WTC11 (cell line): ENCODE data around the gene PDK2.
A peak's percentile ranks its signal among the peaks of the same experiment; 100 is the strongest.

Source experiments
- FOXK1 ChIP-seq: sonication (generic); formaldehyde crosslinking; IDR thresholded peaks from 2 replicates; pipeline ENCODE4 v1.8.0; 2022; ENCODE audit warnings: mild to moderate bottlenecking, moderate library complexity, missing genetic modification reagents
- KAT7 ChIP-seq: sonication (generic); formaldehyde crosslinking; IDR thresholded peaks from 2 replicates; pipeline ENCODE4 v1.8.1; 2023; ENCODE audit warnings: missing genetic modification reagents, mild to moderate bottlenecking, borderline replicate concordance
- MYBL2 ChIP-seq: sonication (generic); formaldehyde crosslinking; IDR thresholded peaks from 2 replicates; pipeline ENCODE4 v1.8.1; 2023; ENCODE audit warnings: mild to moderate bottlenecking, moderate library complexity, missing genetic modification reagents
- NR2C2 ChIP-seq: sonication (generic); formaldehyde crosslinking; IDR thresholded peaks from 2 replicates; pipeline ENCODE4 v1.8.0; 2022; ENCODE audit warnings: mild to moderate bottlenecking, missing genetic modification reagents
- RELA ChIP-seq: sonication (generic); formaldehyde crosslinking; IDR thresholded peaks from 2 replicates; pipeline ENCODE4 v1.8.1; 2022; ENCODE audit warnings: missing genetic modification reagents, mild to moderate bottlenecking, borderline replicate concordance
- SMAD3 ChIP-seq: sonication (generic); formaldehyde crosslinking; IDR thresholded peaks from 2 replicates; pipeline ENCODE4 v1.8.0; 2022; ENCODE audit warnings: missing genetic modification reagents, mild to moderate bottlenecking, borderline replicate concordance
- TCF7 ChIP-seq: sonication (generic); formaldehyde crosslinking; IDR thresholded peaks from 2 replicates; pipeline ENCODE4 v1.8.0; 2022; ENCODE audit warnings: mild to moderate bottlenecking, low read depth, missing genetic modification reagents, moderate library complexity
- TP53 ChIP-seq: sonication (generic); formaldehyde crosslinking; IDR thresholded peaks from 2 replicates; pipeline ENCODE4 v1.8.1; 2023; ENCODE audit warnings: mild to moderate bottlenecking, missing genetic modification reagents
- TF ChIP-seq, protein P1 (sequence below): fragments of 200-600 bp; IDR thresholded peaks from 2 replicates; pipeline ENCODE4 v1.8.0; 2022; ENCODE audit warnings: antibody characterized with exemption
- TF ChIP-seq, protein P2 (sequence below): sonication (generic); formaldehyde crosslinking; IDR thresholded peaks from 2 replicates; pipeline ENCODE4 v1.8.0; 2022; ENCODE audit warnings: mild to moderate bottlenecking, missing genetic modification reagents
- TF ChIP-seq, protein P3 (sequence below): sonication (generic); formaldehyde crosslinking; conservative IDR thresholded peaks from 2 replicates; pipeline ENCODE4 v1.8.1; 2023; ENCODE audit warnings: mild to moderate bottlenecking, low read depth, missing genetic modification reagents, moderate library complexity
- TF ChIP-seq, protein P4 (sequence below): sonication (generic); formaldehyde crosslinking; IDR thresholded peaks from 2 replicates; pipeline ENCODE4 v1.8.0; 2023; ENCODE audit warnings: missing genetic modification reagents

DNA sequence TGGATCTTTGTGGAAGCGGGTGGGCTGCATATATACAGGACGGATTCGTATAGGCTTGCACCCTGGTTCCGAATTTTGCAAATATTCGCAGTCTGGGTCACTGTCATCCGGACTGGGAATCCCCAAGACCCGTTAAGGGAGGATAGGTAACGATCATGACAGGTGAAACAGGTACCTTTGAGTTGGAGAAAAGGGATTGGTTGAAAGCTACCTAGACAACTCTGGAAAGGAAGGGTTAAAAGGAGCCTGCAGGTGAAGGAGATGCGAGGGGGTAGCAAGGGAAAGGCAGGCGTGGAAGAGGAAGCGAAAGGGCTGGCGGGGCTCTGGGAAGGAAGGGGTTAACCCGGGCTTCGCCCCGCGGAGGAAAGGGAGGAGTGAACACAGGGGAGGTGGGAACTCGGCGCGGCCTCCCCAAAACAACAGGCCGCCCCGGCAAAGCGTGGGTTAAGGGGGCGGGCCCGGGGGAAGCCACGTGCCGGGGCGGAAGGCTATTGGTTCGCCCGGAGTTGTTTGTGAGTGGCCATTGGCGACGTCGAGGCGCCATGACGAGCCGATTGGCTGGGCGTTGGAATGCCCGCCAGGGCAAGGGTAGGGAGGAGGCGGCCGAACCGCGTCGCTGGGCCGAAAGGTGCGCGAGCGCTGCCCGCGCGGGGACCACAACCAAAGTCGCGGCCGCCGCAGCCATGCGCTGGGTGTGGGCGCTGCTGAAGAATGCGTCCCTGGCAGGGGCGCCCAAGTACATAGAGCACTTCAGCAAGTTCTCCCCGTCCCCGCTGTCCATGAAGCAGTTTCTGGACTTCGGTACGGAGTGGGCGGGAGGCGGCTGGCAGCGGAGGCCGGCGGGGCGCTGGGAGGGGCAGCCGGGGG, at the start of gene PDK2:
- TF ChIP-seq SMAD3 (CRISPR knock-in tag) (peak; percentile 29; the same call in 1 of the 2 replicates), TP53 (CRISPR knock-in tag) (peak; percentile 60; the same call in 1 of the 2 replicates), FOXK1 (peak; percentile 81), KAT7 (no peak), RELA (CRISPR knock-in tag) (no peak), TCF7 (CRISPR knock-in tag) (no peak), MYBL2 (no peak), NR2C2 (CRISPR knock-in tag) (no peak)
- TF ChIP-seq, protein P1, sequence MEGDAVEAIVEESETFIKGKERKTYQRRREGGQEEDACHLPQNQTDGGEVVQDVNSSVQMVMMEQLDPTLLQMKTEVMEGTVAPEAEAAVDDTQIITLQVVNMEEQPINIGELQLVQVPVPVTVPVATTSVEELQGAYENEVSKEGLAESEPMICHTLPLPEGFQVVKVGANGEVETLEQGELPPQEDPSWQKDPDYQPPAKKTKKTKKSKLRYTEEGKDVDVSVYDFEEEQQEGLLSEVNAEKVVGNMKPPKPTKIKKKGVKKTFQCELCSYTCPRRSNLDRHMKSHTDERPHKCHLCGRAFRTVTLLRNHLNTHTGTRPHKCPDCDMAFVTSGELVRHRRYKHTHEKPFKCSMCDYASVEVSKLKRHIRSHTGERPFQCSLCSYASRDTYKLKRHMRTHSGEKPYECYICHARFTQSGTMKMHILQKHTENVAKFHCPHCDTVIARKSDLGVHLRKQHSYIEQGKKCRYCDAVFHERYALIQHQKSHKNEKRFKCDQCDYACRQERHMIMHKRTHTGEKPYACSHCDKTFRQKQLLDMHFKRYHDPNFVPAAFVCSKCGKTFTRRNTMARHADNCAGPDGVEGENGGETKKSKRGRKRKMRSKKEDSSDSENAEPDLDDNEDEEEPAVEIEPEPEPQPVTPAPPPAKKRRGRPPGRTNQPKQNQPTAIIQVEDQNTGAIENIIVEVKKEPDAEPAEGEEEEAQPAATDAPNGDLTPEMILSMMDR = no peak
- TF ChIP-seq, protein P2, sequence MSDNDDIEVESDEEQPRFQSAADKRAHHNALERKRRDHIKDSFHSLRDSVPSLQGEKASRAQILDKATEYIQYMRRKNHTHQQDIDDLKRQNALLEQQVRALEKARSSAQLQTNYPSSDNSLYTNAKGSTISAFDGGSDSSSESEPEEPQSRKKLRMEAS (CRISPR knock-in tag) = peak; percentile 88
- TF ChIP-seq, protein P3, sequence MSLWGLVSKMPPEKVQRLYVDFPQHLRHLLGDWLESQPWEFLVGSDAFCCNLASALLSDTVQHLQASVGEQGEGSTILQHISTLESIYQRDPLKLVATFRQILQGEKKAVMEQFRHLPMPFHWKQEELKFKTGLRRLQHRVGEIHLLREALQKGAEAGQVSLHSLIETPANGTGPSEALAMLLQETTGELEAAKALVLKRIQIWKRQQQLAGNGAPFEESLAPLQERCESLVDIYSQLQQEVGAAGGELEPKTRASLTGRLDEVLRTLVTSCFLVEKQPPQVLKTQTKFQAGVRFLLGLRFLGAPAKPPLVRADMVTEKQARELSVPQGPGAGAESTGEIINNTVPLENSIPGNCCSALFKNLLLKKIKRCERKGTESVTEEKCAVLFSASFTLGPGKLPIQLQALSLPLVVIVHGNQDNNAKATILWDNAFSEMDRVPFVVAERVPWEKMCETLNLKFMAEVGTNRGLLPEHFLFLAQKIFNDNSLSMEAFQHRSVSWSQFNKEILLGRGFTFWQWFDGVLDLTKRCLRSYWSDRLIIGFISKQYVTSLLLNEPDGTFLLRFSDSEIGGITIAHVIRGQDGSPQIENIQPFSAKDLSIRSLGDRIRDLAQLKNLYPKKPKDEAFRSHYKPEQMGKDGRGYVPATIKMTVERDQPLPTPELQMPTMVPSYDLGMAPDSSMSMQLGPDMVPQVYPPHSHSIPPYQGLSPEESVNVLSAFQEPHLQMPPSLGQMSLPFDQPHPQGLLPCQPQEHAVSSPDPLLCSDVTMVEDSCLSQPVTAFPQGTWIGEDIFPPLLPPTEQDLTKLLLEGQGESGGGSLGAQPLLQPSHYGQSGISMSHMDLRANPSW (CRISPR knock-in tag) = no peak
- TF ChIP-seq, protein P4, sequence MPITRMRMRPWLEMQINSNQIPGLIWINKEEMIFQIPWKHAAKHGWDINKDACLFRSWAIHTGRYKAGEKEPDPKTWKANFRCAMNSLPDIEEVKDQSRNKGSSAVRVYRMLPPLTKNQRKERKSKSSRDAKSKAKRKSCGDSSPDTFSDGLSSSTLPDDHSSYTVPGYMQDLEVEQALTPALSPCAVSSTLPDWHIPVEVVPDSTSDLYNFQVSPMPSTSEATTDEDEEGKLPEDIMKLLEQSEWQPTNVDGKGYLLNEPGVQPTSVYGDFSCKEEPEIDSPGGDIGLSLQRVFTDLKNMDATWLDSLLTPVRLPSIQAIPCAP (CRISPR knock-in tag) = no peak
